K562 (cell line): ENCODE data around the gene PSMA2. TPM values are rescaled to one million over a fixed set of nuclear protein-coding genes. Genes with fewer than 3 reads are reported as not detected.
A peak's percentile ranks its signal among the peaks of the same experiment; 100 is the strongest.

ENCODE experiments used
- ELF4 ChIP-seq: fragments of 450-650 bp; formaldehyde crosslinking; IDR thresholded peaks from 2 replicates; pipeline ENCODE4 v1.4.0; 2022; ENCODE audit warnings: missing genetic modification characterization
- ESRRB ChIP-seq: fragments of 250-450 bp; sonication (Bioruptor Pico); IDR thresholded peaks from 2 replicates; pipeline ENCODE4 v1.5.0; 2020; ENCODE audit warnings: mild to moderate bottlenecking, moderate library complexity, borderline replicate concordance
- EZH2 ChIP-seq: IDR thresholded peaks from 2 replicates; pipeline ENCODE4 v1.6.1; 2012; ENCODE audit warnings: low read depth, mild to moderate bottlenecking, inconsistent platforms, low read length, borderline replicate concordance
- MLX ChIP-seq, 2 experiments: fragments of 450-650 bp in 1 of 2; sonication (generic) in 1 of 2; formaldehyde crosslinking; conservative IDR thresholded peaks; 2 replicates each; pipeline versions ENCODE4 v1.4.0 to v1.8.1; 2020 to 2022; ENCODE audit warnings: mild to moderate bottlenecking in 1 of 2, missing genetic modification reagents in 1 of 2
- NCOR1 ChIP-seq: fragments of 450-650 bp; IDR thresholded peaks from 2 replicates; pipeline ENCODE4 v1.6.1; 2016; ENCODE audit warnings: mild to moderate bottlenecking, moderate library complexity
- NR2C2 ChIP-seq, 2 experiments: fragments of 200-800 bp in 1 of 2; sonication (Bioruptor generic) in 1 of 2; sonication (generic) in 1 of 2; formaldehyde crosslinking in 1 of 2; IDR thresholded peaks; 2 replicates each; pipeline versions ENCODE4 v1.6.1 to v1.8.0; 2016 to 2022; ENCODE audit warnings: mild to moderate bottlenecking in 1 of 2, missing compliant biosample characterization in 1 of 2, missing genetic modification characterization in 1 of 2, missing genetic modification reagents in 1 of 2
- PATZ1 ChIP-seq: fragments of 250-450 bp; sonication (Bioruptor Pico); IDR thresholded peaks from 2 replicates; pipeline ENCODE4 v1.5.0; 2020; ENCODE audit warnings: mild to moderate bottlenecking, borderline replicate concordance
- RAD21 ChIP-seq, 2 experiments: fragments of 250-450 bp in 1 of 2; fragments of 450-650 bp in 1 of 2; sonication (Bioruptor Pico) in 1 of 2; formaldehyde crosslinking in 1 of 2; IDR thresholded peaks in 1 of 2; conservative IDR thresholded peaks in 1 of 2; 2 replicates each; pipeline versions ENCODE4 v1.4.0 to v1.8.0; 2020 to 2022; ENCODE audit warnings: mild to moderate bottlenecking in 2 of 2, moderate library complexity in 1 of 2
- RB1 ChIP-seq: fragments of 450-650 bp; IDR thresholded peaks from 2 replicates; pipeline ENCODE4 v1.6.1; 2017; ENCODE audit warnings: low read depth, mild to moderate bottlenecking
- RBM15 ChIP-seq: fragments of 200-400 bp; formaldehyde crosslinking; IDR thresholded peaks from 2 replicates; pipeline ENCODE4 v1.6.1; 2018; ENCODE audit warnings: mild to moderate bottlenecking, low read length, moderate library complexity; ENCODE audit not compliant: insufficient read depth
- RFX1 ChIP-seq: fragments of 450-650 bp; IDR thresholded peaks from 2 replicates; pipeline ENCODE4 v1.6.1; 2016; ENCODE audit warnings: mild to moderate bottlenecking, moderate library complexity
- RNF2 ChIP-seq: sonication (generic); IDR thresholded peaks from 2 replicates; pipeline ENCODE4 v1.6.1; 2016
- ZBTB26 ChIP-seq: fragments of 450-650 bp; formaldehyde crosslinking; IDR thresholded peaks from 2 replicates; pipeline ENCODE4 v1.4.0; 2022; ENCODE audit warnings: missing genetic modification characterization
- ZBTB9 ChIP-seq: fragments of 450-650 bp; formaldehyde crosslinking; IDR thresholded peaks from 2 replicates; pipeline ENCODE4 v1.4.0; 2020; ENCODE audit warnings: mild to moderate bottlenecking, moderate library complexity
- ZFX ChIP-seq: sonication (generic); formaldehyde crosslinking; IDR thresholded peaks from 2 replicates; pipeline ENCODE4 v1.8.0; 2022; ENCODE audit warnings: mild to moderate bottlenecking, missing genetic modification reagents, moderate library complexity
- ZNF57 ChIP-seq: fragments of 450-650 bp; formaldehyde crosslinking; IDR thresholded peaks from 2 replicates; pipeline ENCODE4 v1.4.0; 2020; ENCODE audit warnings: mild to moderate bottlenecking, moderate library complexity
- ZNF785 ChIP-seq: fragments of 250-450 bp; sonication (Bioruptor Pico); IDR thresholded peaks from 2 replicates; pipeline ENCODE4 v1.4.0; 2020; ENCODE audit warnings: mild to moderate bottlenecking
- polyA plus RNA-seq, 8 experiments: library from polyadenylated mRNA; depleted of rRNA in 4 of 8; stranded (reverse) in 5 of 8; unstranded in 3 of 8; fragments of >200 nt; fragmentation: Nextera tagmentation in 2 of 8; fragmentation: Illumina TruSeq in 1 of 8; extraction: Ambion mirVana in 2 of 8; extraction: Trizol in 1 of 8; gene quantifications; 2 replicates each; pipeline versions ENCODE4 v1.2.1 to v1.2.3, GENCODE V29; 2011 to 2014; ENCODE audit warnings: inconsistent platforms in 1 of 8, missing spikeins in 1 of 8
- total RNA-seq, 7 experiments: library from RNA; depleted of rRNA in 6 of 7; stranded (reverse); fragments of >200 nt in 6 of 7; fragmentation: Illumina TruSeq in 2 of 7; extraction: Trizol in 2 of 7; gene quantifications; 2 replicates each; pipeline versions ENCODE4 v1.2.1 to v1.2.3, GENCODE V29; 2011 to 2021; ENCODE audit warnings: low replicate concordance in 1 of 7
- TF ChIP-seq, protein P1 (sequence below): fragments of 450-650 bp; conservative IDR thresholded peaks from 2 replicates; pipeline ENCODE4 v1.6.1; 2016; ENCODE audit warnings: missing genetic modification characterization, low read depth, mild to moderate bottlenecking, control low read depth, missing compliant biosample characterization

The PSMA2 gene
- total and polyA plus RNA-seq, 9 of the 15 experiments (the other 6 are each of a cell fraction or from before 2014, with no cell fraction given) = 91.7 to 1,070 (median 213) TPM

DNA sequence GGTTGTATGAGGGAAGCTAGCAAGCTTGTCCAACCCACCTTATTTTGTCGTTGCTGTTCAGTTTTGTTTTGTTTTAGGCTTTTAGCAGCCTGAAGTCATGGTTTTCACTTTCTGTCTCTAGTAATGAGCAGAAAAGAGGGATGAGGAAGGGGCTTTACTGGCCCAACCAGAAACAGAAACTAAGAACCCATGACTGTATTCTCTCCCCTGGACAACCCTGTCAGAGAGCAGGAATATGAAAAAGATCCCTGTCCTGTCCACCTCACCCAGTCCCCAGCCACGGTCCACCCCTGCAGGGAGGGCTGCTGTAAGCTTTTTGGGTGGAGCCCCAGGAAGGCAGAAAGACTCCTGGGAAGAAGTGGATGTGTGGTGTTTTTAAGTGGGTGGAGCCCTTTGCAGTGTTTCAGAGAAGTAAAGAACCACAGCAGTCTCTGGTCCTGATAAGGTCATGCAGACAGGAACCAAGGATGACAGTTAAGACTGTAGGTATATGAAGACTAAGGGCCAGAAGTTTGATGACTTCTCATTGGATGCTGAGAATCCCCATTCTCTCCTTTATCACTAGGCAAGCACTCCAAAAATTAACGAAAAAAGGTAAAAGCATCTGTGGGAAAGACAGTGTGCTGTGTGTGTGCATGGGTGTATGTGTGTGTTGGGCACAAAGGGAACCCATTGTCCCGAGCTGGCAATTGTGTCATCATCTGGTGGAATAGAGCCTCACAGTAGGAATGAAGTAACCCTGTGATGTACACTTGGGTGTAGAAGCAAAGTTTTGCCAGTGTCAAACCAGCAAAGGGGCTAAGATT lies 14.1 kb upstream of the PSMA2 start (continued):
- TF ChIP-seq ZBTB26 (CRISPR knock-in tag) (no peak), RFX1 (no peak), ZNF785 (CRISPR knock-in tag) (no peak), RNF2 (no peak), ELF4 (CRISPR knock-in tag) (no peak), PATZ1 (no peak), ZFX (CRISPR knock-in tag) (no peak), NCOR1 (no peak), ESRRB (no peak), ZBTB9 (no peak), NR2C2 (CRISPR knock-in tag; IDR thresholded peaks at IDR 0.05) (no peak), NR2C2 (tag; IDR thresholded peaks at IDR 0.05) (no peak), ZNF57 (CRISPR knock-in tag) (no peak), EZH2 (no peak), RB1 (no peak), RBM15 (no peak), MLX (CRISPR knock-in tag; conservative IDR thresholded peaks at IDR 0.05) (no peak), RAD21 (CRISPR knock-in tag; conservative IDR thresholded peaks at IDR 0.05 in 1 of 2, IDR thresholded peaks at IDR 0.05 in 1 of 2) (peak in 1 of 2 experiments; percentile 15; a peak in 2 of 4 replicates)
- TF ChIP-seq, protein P1, sequence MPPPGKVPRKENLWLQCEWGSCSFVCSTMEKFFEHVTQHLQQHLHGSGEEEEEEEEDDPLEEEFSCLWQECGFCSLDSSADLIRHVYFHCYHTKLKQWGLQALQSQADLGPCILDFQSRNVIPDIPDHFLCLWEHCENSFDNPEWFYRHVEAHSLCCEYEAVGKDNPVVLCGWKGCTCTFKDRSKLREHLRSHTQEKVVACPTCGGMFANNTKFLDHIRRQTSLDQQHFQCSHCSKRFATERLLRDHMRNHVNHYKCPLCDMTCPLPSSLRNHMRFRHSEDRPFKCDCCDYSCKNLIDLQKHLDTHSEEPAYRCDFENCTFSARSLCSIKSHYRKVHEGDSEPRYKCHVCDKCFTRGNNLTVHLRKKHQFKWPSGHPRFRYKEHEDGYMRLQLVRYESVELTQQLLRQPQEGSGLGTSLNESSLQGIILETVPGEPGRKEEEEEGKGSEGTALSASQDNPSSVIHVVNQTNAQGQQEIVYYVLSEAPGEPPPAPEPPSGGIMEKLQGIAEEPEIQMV (tag) = no peak
